HFF-Myc (cell line): ENCODE data around the gene PPIL1.

Experiments used
- DNase-seq: peaks from one replicate; pipeline ENCODE4 v3.0.0-alpha.2; 2011; ENCODE audit warnings: low read depth; ENCODE audit errors: extremely low read depth
- H3K4me3 ChIP-seq: replicated peaks from 2 replicates; pipeline ENCODE4 v1.5.1; 2011; ENCODE audit warnings: low read depth, mild to moderate bottlenecking, control low read depth, low read length
- TF ChIP-seq, protein P1 (sequence below): IDR thresholded peaks from 2 replicates; pipeline ENCODE4 v1.5.1; 2012; ENCODE audit warnings: mild to moderate bottlenecking, low read depth, low read length, control low read depth; ENCODE audit errors: missing control alignments

The PPIL1 gene

DNA sequence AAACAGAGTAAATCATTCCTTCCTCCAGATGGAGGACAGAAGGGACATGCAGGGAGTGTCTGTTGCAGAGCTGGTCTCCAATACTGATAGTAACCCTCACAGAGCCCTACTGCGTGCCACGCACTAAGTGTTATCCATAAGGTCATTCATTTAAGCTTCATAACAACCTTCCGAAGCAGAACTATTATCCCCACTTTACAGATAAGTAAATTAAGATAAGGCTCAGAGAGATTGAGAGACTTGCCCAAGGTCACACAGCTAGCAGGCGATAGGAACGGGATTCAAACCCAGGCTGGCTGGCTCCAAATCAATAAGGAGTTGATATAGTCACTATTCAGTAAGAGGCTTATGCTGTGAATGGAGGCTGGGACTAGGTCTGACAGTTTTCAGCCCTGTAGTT is 66.0 kb downstream of the PPIL1 start:
- no peak overlapping the region for H3K4me3 ChIP-seq
- TF ChIP-seq, protein P1, sequence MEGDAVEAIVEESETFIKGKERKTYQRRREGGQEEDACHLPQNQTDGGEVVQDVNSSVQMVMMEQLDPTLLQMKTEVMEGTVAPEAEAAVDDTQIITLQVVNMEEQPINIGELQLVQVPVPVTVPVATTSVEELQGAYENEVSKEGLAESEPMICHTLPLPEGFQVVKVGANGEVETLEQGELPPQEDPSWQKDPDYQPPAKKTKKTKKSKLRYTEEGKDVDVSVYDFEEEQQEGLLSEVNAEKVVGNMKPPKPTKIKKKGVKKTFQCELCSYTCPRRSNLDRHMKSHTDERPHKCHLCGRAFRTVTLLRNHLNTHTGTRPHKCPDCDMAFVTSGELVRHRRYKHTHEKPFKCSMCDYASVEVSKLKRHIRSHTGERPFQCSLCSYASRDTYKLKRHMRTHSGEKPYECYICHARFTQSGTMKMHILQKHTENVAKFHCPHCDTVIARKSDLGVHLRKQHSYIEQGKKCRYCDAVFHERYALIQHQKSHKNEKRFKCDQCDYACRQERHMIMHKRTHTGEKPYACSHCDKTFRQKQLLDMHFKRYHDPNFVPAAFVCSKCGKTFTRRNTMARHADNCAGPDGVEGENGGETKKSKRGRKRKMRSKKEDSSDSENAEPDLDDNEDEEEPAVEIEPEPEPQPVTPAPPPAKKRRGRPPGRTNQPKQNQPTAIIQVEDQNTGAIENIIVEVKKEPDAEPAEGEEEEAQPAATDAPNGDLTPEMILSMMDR = no peak

DNA sequence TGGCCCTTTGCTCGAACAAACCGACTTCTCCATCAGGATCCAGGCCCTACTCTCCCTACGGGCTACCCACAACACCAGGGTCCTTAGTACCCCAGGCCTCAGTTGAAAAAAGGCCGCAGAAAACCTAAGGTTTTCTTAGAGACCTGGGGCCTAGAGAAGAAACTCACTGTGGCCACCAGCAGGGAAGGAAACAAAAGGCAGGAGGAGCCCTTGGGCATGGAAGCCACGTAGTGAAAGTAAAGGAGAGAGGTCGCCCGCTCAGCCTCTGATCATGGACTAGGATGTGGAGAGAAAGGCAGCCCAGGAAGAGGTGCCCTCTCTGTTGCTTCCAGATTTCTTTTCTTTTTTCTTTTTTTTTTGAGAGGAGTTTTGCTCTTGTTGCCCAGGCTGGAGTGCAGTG is 66.9 kb downstream of the PPIL1 start:
- DNase-seq = no peak
- TF ChIP-seq, protein P1 = no peak
- no peak overlapping the region for H3K4me3 ChIP-seq

More for the DNA sequence above, 66.0 kb downstream of the PPIL1 start:
- no peak for DNase-seq

DNA sequence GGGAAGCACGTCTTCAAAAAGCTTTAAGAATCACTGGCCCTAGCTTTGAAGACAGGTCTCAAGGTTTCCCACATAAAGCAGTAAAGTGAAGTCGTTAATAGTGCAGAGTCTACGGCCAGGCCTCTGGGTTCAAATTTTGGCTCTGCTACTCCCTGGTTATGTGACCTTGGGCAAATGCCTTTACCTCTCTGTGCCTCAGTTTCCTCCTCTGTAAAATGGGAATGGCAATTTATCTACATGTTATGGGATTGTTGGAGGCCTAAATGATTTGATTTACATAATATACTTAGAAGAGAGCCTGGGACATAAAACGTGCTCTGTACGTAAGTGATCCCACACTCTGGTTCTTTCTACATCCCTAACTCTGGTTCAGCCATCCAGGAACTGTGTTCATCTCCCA is 67.5 kb downstream of the PPIL1 start:
- H3K4me3 ChIP-seq = no peak overlapping the region
- no peak for DNase-seq
- TF ChIP-seq, protein P1 = no peak

DNA sequence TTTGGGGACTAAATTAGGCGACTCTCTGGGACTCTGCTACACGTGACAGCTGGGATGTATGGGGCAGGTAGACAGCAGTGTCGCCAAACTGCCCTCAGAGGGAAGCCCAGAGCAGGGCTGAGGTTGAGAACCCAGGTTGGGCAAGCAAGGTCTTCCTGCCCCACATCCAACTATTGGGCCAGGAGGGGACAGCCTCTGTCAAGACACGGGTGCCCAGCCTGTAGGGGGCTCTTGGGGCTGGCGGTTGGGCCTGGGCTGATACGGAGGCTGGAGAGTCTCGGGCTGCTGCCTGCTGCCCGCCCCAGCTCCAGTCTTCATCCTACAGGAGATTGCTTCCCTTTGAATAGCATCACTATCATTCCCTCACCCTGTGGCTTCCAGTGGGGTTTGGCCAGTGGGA is 68.7 kb downstream of the PPIL1 start:
- H3K4me3 ChIP-seq = no peak overlapping the region
- TF ChIP-seq, protein P1 = no peak
- no peak for DNase-seq

DNA sequence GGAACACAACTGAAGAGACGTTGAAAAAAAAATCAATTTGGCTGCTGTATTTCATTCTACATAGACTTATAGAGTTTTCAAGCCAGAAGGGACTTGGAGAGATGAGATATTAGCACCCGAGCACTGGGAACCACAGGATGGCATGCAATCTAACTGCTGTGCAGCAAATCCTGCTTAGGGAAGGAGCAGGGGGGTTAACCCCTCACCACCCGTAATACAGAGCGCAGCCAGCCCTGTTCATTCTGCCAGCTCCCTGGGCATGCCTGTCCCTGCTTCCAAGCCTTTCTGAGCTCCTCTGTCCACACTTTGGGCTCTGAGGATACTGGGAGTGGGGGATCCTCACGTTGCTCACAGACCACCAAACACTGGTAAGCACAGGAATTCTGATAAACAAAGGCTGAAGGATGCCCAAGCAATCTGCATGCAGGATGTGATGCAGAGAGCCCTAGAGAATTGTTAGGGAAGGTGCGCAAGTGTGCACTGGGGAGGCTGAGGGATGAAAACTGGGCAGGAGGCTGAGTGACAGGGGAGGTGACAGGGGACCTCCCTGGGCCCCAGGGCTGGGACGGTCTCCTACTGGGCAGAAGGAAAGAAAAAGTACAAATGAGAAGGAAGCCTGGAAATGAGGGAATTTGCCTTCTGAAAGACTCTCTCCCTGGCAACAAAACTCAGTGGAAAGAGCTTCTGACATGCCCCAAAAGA is 69.4 kb downstream of the PPIL1 start:
- TF ChIP-seq, protein P1 = no peak
- H3K4me3 ChIP-seq = no peak overlapping the region
- DNase-seq = no peak
